HG03442 (cell line): ENCODE results near the gene PGM2L1.
"Not testable (repeated sequence)": the region's sequence is repeated elsewhere in the genome, so short reads cannot be mapped to it uniquely, and the experiment has no call there.

Experiments
- ATAC-seq: cut with Tn5 transposase; IDR thresholded peaks from one replicate; pipeline ENCODE4 v1.9.1; 2021; ENCODE audit warnings: mild to moderate bottlenecking, moderate library complexity; ENCODE audit not compliant: unreplicated experiment

Gene PGM2L1

GRCh38 chr11:74341921-74342320 is 56.3 kb downstream of the PGM2L1 start:
- no peak for ATAC-seq

DNA sequence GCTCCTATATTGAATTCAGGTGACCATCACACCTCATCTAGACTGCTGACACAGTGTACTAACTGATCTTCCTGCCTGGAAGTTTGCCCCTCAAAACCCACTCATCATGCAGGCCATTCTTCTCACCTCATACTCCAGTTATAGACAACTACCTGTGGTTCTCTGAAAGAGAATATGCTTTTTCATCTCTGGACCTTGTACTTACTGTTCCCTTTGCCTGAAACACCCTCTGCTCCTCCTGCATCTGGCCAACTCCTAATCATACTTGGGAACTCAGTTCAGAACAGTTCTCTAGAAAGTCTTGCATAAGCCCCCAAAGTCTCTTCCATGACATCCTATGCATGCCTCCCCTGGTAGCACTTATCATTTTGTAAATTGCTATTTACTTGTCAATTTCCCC is 58.6 kb downstream of the PGM2L1 start:
- no peak for ATAC-seq

DNA sequence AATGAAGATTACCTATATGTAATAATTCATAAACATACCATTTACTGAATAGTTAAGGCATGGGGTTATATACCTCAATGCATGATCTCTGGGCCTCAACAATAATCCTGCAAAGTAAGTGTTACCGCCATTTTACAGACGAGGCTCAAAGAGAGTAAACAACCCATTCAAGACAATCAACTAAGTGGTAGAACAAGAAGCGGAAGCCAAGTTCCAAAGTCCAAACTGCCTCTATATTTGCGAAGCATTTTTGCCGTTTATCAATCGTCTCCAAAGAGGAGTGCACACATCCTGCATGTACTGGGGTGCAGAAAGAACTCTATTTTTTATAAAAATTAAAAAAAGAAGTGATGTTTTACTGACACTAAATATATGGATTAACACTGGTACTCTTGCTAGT is 59.3 kb downstream of the PGM2L1 start:
- ATAC-seq = no peak

- ATAC-seq = no peak
Measured at GRCh38 chr11:74333193-74333592, 65.0 kb downstream of the PGM2L1 start.

GRCh38 chr11:74332291-74332690 is 65.9 kb downstream of the PGM2L1 start:
- no peak for ATAC-seq

- not testable (repeated sequence) for ATAC-seq
Measured at GRCh38 chr11:74331000-74331399, 67.2 kb downstream of the PGM2L1 start.

GRCh38 chr11:74330075-74330858 is 68.0 kb downstream of the PGM2L1 start:
- ATAC-seq = no peak

DNA sequence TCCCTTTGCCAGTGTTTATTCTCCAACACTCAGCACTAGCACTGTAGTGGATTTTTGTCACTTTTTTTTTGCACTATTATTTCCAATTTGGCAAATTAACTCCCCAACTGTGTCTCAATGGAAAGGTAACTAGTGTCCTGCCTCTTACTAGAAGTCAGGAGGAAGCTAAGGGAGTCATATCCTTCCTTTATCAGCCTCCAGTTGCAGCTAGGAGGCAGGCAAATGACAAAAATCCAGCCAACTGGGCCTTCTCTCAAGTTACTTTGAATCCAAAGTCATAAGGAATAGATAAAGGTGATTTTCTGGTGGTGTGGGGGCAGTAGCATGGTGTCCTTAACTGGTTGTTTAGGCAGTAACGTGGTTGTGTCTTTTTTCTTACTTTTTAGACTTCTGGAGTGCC is 71.2 kb downstream of the PGM2L1 start:
- ATAC-seq = no peak

DNA sequence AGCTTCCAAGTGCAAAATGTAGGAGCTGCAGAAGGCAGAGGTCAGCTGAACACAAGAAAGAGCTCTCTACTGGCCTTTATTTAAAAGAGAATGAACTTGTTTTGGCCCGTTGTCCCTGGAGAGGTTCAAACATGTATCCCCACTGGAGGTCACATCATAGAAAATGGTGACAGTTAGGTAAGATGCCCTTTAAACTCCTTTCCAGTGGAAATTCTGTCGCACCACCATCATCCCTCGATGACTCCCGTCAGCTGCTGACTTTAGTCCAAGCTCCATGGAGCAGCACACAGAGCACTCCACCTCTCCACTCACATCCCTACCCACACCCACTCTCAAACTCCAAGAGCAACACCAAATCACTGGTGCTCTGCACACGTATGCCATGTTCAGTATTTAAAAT is 71.6 kb downstream of the PGM2L1 start:
- ATAC-seq = no peak

DNA sequence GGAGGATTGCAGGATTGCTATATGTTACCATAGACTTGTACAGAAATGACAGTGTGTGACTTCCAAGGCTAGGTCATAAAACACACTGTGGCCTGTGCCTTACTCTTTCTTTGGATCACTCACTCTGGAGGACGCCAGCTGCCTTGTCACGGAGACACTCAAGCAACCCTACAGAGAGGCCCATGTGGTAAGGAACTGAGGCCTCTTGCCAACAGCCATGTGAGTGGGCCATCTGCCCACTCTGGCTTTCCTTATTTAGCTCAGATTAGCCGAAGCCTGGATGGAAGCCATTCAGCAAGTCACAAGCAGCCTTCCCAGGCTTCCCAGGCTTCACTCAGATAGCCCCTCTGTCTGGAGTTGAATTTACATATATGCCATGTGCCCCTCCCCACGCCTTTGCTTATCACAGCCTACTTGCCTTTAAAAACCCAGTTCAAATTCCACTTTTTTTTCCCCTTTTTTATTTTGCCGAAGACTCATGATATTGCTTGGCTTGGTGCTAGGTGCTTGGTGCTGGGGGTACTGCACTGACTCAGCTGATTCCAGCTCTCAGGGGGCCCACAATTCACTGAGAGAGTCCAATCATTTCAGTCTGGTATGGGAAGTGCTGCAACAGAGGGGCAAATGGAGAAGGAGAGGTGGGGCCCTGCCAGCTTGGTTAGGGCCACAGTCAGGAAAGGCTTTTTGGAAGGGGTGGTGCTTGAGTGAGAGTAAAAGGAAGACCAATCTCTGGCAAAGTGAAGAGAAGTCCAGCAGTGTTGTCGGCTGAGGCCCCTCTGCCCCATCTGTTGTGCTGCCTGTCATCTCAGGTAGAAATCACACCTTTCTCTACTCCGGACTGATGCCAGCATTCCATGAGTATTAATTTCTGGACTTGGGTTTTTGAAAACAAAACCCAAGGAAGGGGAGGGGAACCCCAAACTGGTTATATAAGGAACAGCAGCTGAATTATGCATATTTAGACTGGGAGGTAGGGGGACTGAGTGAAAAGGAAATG is 72.3 kb downstream of the PGM2L1 start:
- no peak for ATAC-seq

DNA sequence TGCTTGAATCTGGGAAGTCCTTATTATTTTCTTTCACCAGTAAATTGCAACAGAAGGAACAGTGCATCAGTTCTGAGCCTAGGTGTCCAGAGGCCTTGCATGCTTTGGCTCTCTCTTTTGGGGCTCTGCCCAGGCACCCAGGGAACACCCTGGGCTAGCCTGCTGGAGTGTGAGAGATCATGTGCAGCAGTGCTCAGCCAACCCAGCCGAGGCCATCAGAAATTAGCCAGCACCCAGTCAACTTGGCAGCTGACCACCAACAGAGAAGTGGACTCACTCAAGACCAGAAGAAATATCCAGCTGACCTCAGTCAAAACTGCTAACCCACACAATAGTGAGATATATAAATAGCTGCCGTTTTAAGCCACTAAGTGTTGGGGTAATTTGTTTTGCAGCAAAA is 75.6 kb downstream of the PGM2L1 start:
- no peak for ATAC-seq

DNA sequence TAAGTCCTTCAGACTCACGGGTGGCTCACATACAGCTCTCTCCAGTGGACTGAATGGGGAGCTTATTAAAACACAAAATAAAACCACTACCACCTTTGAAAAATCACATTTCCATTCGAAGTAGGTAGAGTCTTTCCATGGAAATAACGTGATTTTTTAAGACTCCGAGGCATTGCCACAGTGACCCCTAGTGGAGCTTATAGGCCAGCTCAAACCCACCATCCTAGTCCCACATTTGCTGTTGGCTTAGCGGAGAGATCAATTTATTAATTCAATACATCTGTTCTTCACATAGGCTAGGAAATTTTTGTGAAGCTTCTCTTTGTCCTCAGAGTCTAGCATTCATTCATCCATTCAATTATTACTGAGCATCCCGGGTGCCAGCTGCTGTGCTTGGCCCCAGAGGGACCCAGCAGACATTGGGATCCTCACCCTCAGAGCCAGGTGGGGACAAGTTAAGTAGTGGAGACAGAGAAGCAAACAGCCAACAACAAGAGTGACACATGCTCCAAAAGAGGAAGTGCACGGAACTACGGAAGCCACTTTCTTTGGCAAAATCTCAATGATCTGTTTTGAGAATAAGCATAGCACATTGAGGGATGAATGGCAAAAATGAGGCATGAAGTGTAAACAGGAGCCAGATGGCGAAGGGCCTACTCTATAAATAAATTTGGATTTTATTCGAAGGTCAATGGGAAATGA is 76.6 kb downstream of the PGM2L1 start:
- ATAC-seq = no peak

GRCh38 chr11:74320538-74320937 is 77.7 kb downstream of the PGM2L1 start:
- ATAC-seq = no peak

GRCh38 chr11:74319139-74319816 is 79.0 kb downstream of the PGM2L1 start:
- no peak for ATAC-seq

DNA sequence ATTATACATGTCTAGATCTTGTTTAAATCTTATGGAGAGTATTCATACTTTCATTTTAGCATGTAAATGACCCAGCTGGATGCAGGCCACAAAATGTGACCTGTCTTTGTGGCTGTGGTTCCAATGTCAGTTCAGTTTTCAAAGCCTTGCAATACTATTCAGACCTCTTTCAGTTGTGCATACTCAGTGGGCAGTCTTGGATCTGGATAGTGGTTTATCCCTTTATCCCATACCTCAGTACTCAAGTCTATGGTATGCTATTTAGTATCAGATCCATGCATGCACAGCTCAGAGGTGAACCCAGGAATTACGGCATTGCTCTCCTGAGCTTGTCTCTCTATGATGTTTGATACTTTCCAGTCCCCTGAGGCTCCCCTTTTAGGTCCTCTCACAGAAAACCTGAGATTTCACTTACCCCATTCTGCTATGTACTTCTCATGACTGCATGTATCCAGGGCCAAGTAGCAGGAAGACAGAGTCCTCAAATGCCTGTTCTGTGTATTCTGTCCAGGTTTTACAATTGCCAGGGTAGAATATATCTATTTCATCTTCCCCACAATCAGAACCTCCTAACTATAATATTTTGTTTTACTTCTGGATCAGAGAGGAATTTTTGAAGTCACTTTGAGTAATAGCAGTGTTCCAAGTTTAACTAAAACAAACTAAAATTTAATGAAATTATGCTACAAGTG is 79.8 kb downstream of the PGM2L1 start:
- ATAC-seq = no peak

- no peak for ATAC-seq
Measured at GRCh38 chr11:74316772-74317505, 81.3 kb downstream of the PGM2L1 start.

DNA sequence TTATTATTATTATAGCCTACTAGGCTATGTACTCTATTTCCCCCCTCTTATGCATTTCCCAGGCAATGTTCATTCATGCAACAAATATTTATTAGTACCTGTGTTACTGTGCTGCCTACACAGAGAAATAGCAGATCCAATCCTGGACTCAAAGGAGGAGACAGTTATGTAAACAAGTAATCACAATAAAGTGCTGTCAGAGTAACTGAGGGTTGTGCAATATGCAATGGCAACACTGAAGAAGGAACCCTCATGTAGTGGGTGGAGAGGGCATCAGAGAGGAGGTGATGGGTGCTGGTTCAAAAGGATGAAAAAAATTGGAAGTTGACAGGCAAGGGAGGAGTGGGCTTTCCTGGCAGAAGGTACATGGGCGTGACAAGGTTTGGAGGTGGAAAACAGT is 85.9 kb downstream of the PGM2L1 start:
- no peak for ATAC-seq

GRCh38 chr11:74311352-74311926 is 86.8 kb downstream of the PGM2L1 start, which contains the start of gene P4HA3:
TSS of gene P4HA3 (minus strand) at chr11:74311640. CDS start at chr11:74311611, 29 bp downstream.
- ATAC-seq = no peak

GRCh38 chr11:74310857-74311256 is 87.4 kb downstream of the PGM2L1 start:
- no peak for ATAC-seq
